Skin epidermis (tissue), 12 donors: ENCODE data around the gene ENTHD1.
"Not testable (repeated sequence)": the region's sequence is repeated elsewhere in the genome, so short reads cannot be mapped to it uniquely, and the experiment has no call there.

ENCODE experiments used
- H3K27ac ChIP-seq, 21 experiments: fragments of 200-600 bp; sonication (generic) in 11 of 21; one replicate each; pipeline ENCODE4 v1.5.0; 2020; ENCODE audit warnings: mild to moderate bottlenecking in 3 of 21, inconsistent platforms in 2 of 21, moderate library complexity in 2 of 21
- H3K4me3 ChIP-seq, 7 experiments: fragments of 200-600 bp; sonication (generic) in 2 of 7; one replicate each; pipeline ENCODE4 v1.5.0; 2020; ENCODE audit warnings: inconsistent platforms in 2 of 7, mild to moderate bottlenecking in 2 of 7, moderate library complexity in 1 of 7

ENTHD1 gene

DNA sequence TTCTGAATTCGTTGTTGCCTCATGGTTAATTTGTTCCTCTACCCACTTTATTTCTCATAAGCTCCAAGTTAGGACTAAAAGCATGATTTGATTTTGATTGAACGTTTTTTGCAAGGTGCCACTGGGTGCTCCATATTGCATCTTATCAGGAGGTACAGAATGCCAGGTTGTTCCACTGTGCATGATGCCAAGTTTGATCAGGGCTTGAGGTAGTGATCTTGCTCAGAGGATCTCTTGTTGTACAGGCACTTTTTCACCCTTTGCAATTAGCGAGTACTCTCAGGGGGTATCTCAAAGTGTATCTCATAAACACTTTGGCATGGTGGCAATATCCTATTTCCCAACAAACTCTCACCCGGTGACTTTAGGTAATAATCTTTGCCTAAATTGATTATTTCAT, 11.3 kb upstream of the ENTHD1 start:
- peak overlapping the region in 2 of 7 experiments; percentile 0 to 1 for H3K4me3 ChIP-seq
- peak overlapping the region in 7 of 21 experiments; percentile 18 to 89 (median 71) for H3K27ac ChIP-seq

DNA sequence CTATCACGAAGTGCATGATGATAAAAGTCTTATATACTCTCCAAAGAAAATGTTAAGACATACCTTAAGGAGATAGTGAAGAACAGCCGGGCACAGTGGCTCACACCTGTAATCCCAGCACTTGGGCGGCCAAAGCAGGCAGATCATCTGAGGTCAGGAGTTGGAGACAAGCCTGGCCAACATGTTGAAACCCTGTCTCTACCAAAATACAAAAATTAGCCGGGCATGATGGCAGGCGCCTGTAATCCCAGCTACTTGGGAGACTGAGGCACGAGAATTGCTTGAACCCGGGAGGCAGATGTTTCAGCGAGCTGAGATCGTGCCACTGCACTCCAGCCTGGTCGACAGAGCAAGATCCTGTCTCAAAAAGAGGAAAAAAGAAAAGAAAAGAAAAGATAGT, 10.5 kb upstream of the ENTHD1 start:
- Histone ChIP-seq H3K4me3 (peak overlapping the region in 3 of 7 experiments; percentile 1 to 39 (median 13)), H3K27ac (peak overlapping the region in 8 of 21 experiments; percentile 9 to 89 (median 58))

DNA sequence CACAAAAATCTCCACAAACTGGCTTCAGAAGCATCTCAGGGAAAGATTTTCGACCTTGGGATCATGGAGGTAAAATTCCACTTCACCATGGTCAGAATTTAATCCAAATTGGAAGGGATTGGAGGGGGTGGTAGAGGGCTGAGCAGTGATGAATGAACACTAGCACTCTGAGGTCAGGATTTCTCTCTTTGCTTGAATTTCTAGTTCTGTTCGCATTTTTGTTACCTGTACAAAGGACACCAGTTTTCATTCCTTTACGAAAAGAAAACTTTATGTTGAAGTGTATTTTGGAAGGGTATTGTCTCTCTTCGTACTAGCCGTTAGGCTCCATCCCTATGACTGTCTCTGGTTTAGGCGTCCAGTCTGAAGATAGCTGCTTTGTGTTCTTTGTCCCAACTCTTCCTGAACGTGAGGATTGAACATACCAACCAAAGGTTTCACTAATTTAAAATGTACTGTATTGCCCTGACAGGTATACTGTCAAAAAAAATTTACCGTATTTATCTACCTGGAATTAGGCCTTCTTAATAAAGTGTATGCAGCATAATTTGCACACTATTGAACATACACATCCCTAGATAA, 8.1 kb upstream of the ENTHD1 start:
- Histone ChIP-seq H3K27ac (peak overlapping the region in 10 of 21 experiments; percentile 16 to 89 (median 46)), H3K4me3 (peak overlapping the region; percentile 2 to 39 (median 21))

DNA sequence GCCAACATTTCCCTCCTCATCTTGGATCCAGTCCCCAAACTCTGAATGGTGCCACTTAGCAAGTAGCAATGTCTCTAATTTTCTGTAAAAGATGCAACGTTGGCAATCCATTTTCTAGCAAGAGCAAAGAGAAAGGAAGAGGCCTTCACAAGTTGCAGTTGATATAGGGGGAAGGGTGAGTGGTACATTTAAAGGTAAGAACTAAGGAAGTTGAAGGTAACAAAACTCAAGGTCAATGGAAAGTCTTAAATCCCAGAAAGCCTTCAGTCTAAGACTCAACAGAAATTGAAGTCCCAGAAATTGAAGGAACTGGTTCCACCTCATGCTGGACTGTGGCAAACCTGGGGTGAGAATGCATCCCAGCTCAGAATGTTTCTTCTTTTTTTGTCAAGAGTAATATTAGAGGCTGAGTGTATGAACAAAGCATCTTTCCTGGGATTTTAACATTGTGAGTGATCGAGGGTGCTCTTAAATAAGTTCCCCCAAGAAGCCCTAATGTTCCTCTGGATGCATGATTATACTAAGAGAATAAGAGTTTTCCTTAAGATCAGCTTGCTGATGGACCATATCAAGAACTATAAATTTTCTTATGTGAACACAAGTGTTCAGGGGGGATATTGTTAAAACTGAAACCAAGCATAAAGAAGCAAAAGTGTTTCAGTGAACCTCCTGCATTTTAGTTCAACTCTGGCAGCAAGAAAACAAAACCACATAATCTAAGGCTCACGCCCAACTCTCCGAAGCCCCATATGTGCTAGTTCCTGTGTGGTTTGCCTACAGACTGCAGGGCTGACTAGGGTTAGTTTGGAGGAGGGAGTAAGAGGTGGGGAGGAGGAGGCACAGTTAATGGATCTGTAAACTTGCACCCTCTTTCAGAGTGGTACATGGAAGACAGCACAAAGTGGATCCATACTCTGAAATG, 7.0 kb upstream of the ENTHD1 start, which contains the start of gene GRAP2:
GRAP2 (plus strand) TSS at position 779 of the 922 bp plus-strand sequence. CDS start 46,023 bp downstream, outside the sequence.
- peak within 1 kb of the TSS in 12 of 21 experiments; percentile 16 to 89 (median 46) for H3K27ac ChIP-seq
- peak within 1 kb of the TSS; percentile 2 to 39 (median 21) for H3K4me3 ChIP-seq

DNA sequence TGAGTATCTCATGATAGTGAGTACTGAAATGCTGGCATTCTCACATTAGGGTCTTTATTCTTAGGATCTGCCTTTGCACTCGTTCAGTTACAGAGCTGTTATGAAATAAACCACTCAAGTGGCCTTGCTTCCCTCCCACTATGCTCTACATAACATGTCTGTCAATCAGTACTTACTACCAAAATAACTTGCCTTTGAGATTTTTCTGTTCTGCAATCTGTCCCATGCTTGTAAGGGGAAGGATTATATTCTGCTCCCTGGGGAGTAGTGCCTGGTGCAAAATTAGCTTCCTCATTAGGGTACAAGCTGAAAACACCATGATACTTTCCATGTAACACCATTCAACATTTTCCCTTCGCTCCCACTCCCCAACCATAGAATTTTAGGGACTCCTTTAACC, 5.4 kb upstream of the ENTHD1 start:
- no peak overlapping the region for H3K4me3 ChIP-seq

DNA sequence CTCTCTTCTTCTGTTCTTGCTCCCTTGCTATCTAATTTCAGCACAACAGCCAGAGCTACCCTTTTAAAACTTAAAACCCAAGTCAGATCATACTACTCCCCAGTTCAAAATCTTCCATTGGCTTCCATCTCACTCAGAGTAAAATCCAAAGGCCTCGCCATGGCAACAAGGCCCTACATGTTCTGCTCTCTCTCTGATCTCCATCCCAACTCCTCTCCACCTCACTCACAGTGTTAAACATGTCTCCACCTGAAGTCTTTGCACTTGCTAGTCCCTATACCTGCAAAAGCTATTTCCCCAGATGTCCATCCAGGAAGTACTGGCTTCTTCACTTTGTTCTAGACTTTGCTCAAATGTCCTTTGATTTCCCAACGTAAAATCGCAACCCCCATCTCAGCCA, 4.3 kb upstream of the ENTHD1 start:
- H3K4me3 ChIP-seq: no peak overlapping the region
- H3K27ac ChIP-seq: no peak overlapping the region

More for the DNA sequence above, 5.4 kb upstream of the ENTHD1 start:
- peak overlapping the region in 1 of 21 experiments; percentile 89 for H3K27ac ChIP-seq

DNA sequence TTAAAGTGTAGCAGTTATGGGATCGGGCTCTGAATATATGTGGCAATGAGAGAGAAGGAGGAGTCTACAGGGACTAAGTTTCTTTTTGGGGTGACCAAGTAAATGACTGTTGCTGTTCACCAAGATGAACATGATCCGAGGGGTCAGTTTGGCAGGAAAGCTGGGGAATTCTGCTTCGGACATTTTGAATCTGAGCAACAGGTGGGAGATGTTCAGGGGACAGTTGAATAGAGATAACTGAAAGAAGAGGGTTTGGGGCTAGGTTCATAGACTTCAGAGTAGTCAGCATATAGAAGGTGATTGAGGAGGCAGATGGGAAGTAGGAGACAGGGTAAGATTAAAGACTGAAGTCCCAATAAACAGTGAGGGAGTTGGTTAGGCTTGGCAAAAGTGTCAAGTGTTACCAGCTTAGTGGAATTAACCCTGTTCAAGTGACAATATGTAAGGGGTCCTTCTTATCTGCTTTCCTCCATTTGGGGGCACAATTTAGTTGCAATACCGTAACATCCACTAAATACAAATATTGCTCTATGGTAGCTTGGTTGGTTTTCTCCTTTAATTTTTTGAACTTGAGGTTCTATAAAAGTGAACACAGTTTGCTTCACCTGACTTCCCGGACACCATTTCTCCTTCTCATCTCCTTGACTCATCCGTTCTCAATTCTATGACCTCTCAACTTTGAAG, 2.9 kb upstream of the ENTHD1 start:
- Histone ChIP-seq H3K27ac (no peak overlapping the region), H3K4me3 (no peak overlapping the region)

DNA sequence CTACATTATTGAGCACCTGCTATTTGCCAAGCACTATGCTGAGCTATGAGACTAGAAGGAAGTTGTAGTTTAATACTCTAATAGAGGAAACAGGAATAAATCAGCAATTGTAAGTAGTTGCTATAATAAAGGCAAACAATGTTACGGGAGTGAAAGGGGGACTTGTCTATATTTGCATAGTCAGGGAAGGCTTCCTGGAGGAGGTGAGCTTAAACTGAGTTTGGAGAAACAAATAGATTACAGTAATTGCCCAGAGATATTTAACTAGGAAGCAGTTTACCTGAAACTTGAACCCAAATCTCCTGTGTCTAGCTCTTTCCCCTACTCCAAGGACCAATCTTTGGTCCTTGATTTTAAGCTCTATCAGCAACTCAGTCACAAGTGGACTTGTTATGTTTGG, 2.1 kb upstream of the ENTHD1 start:
- H3K4me3 ChIP-seq: no peak overlapping the region
- no peak overlapping the region for H3K27ac ChIP-seq

DNA sequence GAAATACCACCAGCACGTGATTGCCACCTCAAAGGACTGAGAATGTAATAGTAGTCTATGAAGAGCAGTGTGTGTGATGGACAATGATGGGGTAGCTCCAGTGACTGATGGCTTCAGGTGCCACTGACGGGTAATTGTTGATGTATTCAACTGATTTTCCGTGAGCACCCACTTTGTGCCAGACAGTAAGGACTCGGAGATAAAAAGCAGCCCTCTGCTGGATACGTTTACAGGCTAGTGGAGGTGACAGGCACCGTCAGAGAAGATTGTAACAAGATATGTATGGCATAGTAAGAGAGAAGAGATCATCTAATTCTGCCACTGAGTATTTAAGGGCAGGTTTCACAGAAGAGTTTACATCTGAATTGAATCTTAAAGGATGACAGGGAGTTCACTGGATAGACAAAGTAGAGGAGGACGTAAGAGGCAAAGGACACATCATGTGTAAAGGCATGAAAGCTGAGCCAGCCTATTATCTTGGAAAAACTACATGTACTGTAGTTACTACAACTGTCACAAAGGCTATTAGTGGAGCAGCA, 1.1 kb upstream of the ENTHD1 start:
- H3K27ac ChIP-seq: no peak overlapping the region
- no peak overlapping the region for H3K4me3 ChIP-seq

DNA sequence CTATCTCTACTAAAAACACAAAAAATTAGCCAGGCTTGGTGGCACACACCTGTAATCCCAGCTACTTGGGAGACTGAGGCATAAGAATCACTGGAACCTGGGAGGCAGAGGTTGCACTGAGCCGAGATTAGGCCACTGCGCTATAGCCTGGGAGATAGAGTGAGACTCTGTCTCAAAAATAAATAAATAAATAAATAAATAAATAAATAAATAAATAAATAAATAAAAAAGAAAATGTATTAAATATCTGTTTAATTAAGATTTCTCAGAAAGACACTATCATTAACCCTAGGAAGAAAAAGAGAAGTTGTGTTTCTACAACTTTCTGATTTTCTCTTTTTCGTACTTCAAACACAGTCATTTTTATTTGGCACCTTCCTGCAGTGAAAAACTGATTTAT, 3.6 kb downstream of the ENTHD1 start:
- H3K27ac ChIP-seq, H3K4me3 ChIP-seq: not testable (repeated sequence)

DNA sequence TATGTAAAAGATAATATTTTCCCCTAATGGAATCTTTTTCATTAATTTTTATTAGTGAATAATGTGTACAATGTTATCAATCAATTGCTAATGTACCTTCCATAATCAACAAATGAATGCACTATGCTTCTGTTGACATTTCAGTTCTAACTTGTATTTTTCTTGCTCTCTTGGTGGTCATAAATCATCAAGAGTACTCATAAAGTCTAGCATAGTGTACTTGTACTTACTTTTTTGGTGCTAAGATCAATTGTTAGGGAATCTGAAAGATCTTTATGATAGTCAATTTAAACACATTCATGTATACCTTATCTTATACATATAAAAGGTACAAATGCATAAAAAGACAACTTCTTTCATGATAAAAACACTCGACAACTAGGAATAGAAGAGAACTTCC, 10.5 kb downstream of the ENTHD1 start:
- H3K4me3 ChIP-seq: no peak overlapping the region
- H3K27ac ChIP-seq: no peak overlapping the region

DNA sequence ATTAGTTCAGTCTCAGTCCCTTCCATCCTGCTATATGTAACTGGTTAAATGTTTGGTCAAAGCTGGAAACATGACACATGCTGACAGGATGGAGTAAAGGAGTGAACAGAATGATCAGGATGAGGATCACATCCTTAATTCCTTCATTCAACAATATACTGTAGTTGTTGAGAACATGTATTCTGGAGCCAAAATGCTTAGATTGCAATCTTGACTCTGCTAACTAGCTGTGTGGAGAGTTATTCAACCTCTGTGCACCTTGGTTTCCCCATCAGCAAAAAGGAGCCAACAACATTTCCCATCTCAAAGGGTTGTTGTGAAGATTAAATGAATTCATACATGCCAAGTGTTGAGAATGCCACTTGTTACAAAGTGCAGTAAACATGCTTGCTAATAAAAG, 12.8 kb downstream of the ENTHD1 start:
- H3K27ac ChIP-seq: no peak overlapping the region
- no peak overlapping the region for H3K4me3 ChIP-seq

DNA sequence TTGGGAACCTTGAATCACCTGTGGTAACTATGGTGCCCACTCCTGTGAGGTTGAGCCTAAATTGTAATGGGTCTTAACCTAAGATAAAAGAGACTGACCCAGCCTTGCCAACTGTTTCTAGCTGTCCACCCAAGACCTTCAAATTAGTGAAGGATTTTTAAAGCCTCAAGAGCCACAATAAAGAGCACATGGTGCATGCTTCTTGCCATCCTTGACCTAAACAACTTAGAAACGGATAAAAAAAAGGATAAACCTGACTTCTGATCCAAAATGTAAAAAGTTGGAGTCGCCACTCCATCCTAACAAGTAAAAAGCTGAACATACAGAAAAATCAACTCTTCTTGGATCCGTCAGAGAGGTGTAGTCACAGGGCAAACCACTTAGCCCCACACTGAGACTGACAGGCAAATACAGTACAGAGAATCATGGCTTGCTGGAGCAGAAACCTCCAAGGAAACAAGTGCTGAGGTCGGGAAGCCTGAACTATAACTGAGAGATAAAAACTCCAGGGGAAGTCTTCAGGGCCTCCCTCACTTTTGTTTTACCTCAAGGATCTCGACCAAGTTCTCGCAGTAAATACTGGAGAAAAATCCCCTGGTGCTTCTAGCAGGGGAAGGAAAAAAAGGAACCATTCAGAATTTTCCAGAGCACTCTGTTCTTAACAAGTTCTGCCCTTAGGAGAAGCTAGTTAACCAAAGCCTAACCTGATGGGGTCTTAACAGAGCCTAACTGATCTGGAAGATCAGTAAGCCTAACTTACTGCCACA, 16.3 kb downstream of the ENTHD1 start:
- H3K4me3 ChIP-seq: no peak overlapping the region
- no peak overlapping the region for H3K27ac ChIP-seq

DNA sequence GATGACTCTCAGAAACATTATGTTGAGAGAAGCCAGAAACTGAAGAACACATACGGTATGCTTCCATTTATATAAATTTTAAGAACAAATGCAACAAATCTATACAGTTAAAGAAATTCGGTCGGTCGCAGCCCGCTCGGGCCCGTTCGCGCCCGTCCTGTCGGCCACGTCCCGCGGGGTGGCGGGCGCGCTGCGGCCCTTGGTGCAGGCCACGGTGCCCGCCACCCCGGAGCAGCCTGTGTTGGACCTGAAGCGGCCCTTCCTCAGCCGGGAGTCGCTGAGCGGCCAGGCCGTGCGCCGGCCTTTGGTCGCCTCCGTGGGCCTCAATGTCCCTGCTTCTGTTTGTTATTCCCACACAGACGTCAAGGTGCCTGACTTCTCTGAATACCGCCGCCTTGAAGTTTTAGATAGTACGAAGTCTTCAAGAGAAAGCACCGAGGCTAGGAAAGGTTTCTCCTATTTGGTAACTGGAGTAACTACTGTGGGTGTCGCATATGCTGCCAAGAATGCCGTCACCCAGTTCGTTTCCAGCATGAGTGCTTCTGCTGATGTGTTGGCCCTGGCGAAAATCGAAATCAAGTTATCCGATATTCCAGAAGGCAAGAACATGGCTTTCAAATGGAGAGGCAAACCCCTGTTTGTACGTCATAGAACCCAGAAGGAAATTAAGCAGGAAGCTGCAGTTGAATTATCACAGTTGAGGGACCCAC, 18.2 kb downstream of the ENTHD1 start:
- H3K4me3 ChIP-seq, H3K27ac ChIP-seq: not testable (repeated sequence)

DNA sequence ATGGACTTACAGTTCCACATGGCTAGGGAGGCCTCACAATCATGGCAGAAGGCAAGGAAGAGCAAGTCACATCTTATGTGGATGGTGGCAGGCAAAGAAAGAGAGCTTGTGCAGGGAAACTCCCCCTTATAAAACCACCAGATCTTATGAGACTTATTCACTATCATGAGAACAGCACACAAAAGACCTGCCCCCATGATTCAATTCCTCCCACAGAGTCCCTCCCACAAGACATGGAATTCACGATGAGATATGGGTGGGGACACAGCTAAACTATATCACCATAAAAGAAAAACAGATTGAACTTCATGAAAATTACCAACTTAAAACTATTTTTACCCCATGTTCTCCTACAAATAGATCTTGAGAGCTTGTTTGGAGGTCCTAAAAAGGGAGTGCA, 19.6 kb downstream of the ENTHD1 start:
- Histone ChIP-seq H3K27ac (no peak overlapping the region), H3K4me3 (no peak overlapping the region)

DNA sequence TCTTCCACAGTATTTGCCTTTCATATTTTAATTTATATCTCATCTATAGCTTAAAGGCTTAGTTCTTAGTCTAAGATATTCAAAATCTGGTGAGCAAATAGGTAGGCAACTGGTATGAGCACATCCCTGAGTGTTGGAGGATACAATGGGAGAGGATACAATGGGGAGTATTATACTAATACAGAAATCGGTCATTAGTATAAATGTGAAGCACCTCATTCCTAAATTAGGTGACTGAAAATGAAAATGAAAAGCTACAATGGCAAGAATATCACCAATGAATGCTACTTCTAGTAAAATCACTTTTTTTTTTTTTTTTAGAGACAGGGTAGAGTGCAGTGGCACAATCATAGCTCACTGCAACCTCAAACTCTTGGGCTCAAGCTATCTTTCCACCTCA, 21.0 kb downstream of the ENTHD1 start:
- Histone ChIP-seq H3K27ac (no peak overlapping the region), H3K4me3 (no peak overlapping the region)

DNA sequence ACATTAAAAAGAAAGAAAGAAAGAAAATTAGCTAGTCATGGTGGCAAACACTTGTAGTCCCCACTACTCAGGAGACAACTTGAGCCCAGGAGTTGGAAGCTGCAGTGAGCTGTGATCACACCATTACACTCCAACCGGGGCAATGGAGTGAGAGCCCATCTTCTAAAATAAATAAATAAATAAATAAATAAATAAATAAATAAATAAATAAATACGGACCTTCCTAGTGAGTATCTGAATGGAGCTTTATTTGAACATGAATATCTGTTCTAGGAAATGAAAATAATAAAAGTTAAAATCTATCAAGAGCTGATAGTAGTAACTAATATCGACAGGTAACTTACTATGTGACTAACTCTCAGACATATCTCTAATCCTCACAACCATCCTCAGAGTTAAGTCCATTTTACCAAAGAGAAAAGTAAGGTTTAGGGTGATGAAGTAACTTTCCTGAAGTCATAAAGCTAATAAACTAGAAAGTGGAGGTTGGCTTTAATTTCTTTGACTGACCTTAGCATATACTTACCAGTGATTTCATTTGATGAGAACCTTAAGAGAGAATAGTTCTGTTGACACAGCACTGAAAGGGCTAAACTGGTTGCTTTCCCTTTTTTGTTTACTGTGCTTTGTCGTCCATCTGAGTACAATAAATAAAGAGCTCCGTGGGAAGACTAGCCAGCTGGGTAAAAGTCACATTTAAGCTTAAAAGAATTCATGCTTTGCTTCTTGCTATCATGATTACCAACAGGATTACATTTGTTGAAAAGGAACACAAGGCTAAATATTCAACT, 22.4 kb downstream of the ENTHD1 start:
- H3K4me3 ChIP-seq: no peak overlapping the region
- H3K27ac ChIP-seq: no peak overlapping the region

DNA sequence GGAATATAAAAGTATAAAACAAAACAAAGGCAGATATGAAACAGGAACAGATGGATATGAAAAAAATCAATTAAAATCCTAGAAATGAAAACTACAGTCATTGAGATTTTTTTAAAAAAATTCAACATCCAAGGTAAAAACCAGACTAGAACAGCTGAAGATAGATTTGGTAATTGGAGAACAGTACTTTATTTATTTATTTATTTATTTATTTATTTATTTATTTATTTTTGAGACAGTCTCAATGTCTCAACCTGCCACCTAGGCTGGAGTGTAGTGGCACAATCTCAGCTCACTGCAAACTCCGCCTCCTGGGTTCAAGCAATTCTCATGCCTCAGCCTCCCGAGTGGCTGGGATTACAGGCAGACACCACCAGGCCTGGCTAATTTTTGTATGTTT, 23.8 kb downstream of the ENTHD1 start:
- H3K27ac ChIP-seq, H3K4me3 ChIP-seq: not testable (repeated sequence)
